AG09319 (cell line): Measurements from ENCODE around the gene RGSL1.

Experiments
- DNase-seq: peaks from one replicate; pipeline ENCODE4 v3.0.0-alpha.2; 2010; ENCODE audit warnings: low read depth; ENCODE audit errors: extremely low read depth
- CTCF ChIP-seq: IDR thresholded peaks from 2 replicates; pipeline ENCODE4 v1.5.1; 2011; ENCODE audit warnings: low read depth, mild to moderate bottlenecking, inconsistent platforms, low read length, moderate library complexity

RGSL1 gene

DNA sequence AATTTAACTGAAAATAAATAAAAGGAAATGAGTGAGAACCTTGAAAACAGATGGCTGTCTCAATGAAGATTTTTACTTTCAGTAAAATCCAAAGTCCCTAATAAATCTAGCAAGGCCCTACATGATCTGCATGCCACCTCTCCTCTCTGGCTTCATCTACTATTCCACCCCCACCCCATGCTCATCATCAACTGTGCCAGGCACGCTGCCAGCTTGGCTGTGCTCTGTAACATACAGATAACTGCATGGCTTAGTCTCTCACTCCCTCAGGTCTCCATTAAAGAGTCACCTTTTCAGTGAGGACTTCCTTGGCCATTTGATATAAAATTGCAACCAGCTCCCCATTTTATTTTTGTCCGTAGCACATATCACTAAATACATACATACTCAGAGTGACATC lies 26.7 kb downstream of the RGSL1 start:
- no peak for TF ChIP-seq CTCF
- no peak for DNase-seq

DNA sequence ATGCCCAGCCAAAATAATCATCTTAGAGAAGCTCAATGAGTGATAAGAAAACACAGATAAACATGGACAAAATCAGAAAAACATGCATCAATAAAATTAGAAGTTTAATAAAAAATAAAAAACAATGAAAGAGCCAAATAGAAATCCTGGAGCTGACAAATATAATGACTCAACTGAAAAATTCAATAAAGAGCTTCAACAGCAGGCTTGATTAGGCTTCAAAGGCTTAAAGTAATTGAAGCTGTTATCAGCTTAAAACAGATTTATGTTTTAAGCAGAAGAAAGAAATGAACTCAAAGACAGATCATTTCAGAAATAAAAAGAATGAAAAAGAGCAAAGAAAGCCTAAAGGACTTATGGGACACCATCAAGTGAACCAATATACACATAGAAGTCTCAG lies 28.3 kb downstream of the RGSL1 start:
- TF ChIP-seq CTCF, result no peak
- no peak for DNase-seq

- no peak for TF ChIP-seq CTCF
Observed at GRCh38 chr1:182484067-182484466, 34.1 kb downstream of the RGSL1 start.

GRCh38 chr1:182484531-182485257 lies 34.7 kb downstream of the RGSL1 start:
- TF ChIP-seq CTCF, result no peak; the same call in none of the 2 replicates
- DNase-seq, result no peak

More at GRCh38 chr1:182484067-182484466, 34.1 kb downstream of the RGSL1 start:
- no peak for DNase-seq

DNA sequence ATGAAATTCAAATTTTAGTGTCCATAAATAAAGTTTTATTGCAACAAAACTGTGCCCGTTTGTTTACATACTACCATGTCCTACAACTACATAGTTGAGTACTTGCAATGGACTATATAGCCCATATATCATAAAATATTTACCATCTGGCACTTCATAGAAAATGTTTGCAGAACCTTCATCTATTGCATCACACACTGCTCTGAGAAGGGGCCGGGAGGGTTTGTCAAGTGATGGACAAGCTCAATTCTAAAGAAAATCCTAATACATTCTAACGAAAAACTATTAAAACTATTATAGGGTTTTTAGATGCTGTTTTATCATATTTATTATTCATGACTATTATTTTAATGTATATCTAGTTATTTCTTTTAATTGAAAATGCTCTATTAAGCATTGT lies 35.9 kb downstream of the RGSL1 start:
- no peak for DNase-seq
- TF ChIP-seq CTCF, result no peak

DNA sequence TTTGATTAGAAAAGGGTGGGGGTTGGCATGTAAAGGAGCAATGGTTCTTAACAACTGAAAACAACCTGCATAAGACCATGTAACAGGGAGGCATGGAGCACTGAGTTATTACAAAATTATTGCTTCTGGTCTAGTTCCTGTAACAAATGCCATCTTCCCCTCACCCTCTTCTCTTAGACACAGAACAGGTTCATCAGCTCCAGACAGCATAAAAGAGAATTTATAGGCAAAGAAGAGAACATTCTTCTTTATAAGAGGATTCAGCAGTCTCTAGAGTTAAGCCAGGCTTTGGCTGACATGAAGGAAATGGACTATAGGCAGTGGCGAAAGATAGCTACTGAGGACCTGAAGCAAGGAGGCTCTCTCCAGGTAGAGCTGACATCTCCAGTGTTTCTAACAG lies 38.9 kb downstream of the RGSL1 start:
- no peak for TF ChIP-seq CTCF
- DNase-seq, result no peak

- DNase-seq, result no peak
- TF ChIP-seq CTCF, result no peak
Observed at GRCh38 chr1:182493063-182493462, 43.1 kb downstream of the RGSL1 start.
